Panc1 (cell line): Measurements from ENCODE around the gene MMP19.

Experiments used
- CTCF ChIP-seq: fragments of 450-650 bp; IDR thresholded peaks from 2 replicates; pipeline ENCODE4 v1.5.1; 2017; ENCODE audit warnings: mild to moderate bottlenecking
- REST ChIP-seq, 2 experiments: IDR thresholded peaks; 2 replicates each; pipeline ENCODE4 v1.6.1; 2011 to 2012; ENCODE audit warnings: low read depth in 2 of 2, control low read depth in 1 of 2, low read length in 1 of 2, mild to moderate bottlenecking in 1 of 2, moderate library complexity in 1 of 2; ENCODE audit not compliant: insufficient read depth in 1 of 2
- SIN3A ChIP-seq: IDR thresholded peaks from 2 replicates; pipeline ENCODE4 v1.6.1; 2012; ENCODE audit warnings: low read depth, mild to moderate bottlenecking, low read length, moderate library complexity, borderline replicate concordance; ENCODE audit not compliant: insufficient read depth
- TCF7L2 ChIP-seq: IDR thresholded peaks from 2 replicates; pipeline ENCODE4 v1.6.1; 2011; ENCODE audit warnings: mild to moderate bottlenecking, low read depth, low read length, inconsistent platforms

- TF ChIP-seq CTCF = no peak
- no peak for TF ChIP-seq TCF7L2
- no peak for TF ChIP-seq REST (IDR thresholded peaks at IDR 0.05; ENCODE audit: insufficient read depth in 1 of 2, low read depth in 2 of 2, low read length in 1 of 2)
- no peak for TF ChIP-seq SIN3A
Measured at GRCh38 chr12:55816881-55817344, 25.8 kb downstream of the MMP19 start.
